ENCODE results near the gene DAB1. TPM values are rescaled to one million over a fixed set of nuclear protein-coding genes. Genes with fewer than 3 reads are reported as not detected.

The DAB1 gene
- total RNA-seq, 1 donor from 2014 or later: 1.9 TPM

DNA sequence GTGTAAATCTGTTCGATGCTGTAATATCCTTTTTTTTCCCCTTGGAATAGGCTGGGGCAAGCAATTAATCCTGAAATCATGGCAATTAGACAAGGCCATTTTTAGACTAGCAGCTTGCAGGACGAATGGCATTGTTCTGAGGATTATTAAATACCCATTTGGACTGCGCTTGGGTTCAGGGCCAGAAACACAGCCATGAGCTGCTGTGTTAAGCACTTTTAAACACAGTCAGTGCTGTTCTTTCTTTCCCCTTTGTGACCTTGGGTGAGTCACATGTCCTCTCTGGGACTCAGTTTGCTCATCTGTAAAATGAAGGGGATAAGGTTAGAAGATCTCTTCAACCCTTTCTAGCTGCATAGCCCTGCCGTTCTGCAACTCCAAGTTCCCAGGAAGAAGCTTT, 399.4 kb downstream of the DAB1 start:
- TF ChIP-seq, protein P1, sequence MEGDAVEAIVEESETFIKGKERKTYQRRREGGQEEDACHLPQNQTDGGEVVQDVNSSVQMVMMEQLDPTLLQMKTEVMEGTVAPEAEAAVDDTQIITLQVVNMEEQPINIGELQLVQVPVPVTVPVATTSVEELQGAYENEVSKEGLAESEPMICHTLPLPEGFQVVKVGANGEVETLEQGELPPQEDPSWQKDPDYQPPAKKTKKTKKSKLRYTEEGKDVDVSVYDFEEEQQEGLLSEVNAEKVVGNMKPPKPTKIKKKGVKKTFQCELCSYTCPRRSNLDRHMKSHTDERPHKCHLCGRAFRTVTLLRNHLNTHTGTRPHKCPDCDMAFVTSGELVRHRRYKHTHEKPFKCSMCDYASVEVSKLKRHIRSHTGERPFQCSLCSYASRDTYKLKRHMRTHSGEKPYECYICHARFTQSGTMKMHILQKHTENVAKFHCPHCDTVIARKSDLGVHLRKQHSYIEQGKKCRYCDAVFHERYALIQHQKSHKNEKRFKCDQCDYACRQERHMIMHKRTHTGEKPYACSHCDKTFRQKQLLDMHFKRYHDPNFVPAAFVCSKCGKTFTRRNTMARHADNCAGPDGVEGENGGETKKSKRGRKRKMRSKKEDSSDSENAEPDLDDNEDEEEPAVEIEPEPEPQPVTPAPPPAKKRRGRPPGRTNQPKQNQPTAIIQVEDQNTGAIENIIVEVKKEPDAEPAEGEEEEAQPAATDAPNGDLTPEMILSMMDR (IDR thresholded peaks at IDR 0.05; ENCODE audit: unreplicated experiment): no peak

DNA sequence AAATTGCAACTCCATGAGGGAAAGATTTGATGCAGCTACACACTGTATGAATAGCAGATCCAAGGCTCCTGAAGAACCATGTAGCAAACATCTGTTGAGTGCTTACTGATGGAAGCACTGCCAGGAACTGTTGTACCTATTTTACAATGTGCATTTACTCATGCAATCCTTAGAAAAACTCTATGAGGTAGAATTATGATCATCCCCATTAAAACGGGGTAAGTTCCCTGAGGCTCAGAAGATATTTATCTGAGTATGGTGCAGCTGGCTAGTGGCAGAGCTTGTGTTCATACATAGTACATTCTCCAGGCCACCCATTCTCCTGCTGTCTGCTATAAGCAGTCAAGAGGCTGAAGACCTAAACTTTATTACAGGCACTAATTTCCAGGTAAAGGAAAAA, 403.6 kb downstream of the DAB1 start:
- TF ChIP-seq, protein P1 (IDR thresholded peaks at IDR 0.05; ENCODE audit: unreplicated experiment): no peak
- Mint-ChIP-seq H3K27ac (no peak overlapping the region), H3K27me3 (ENCODE audit: low read depth) (peaks cover 6% of the 10 kb centered on the region), H3K36me3 (no peaks in the 10 kb centered on the region), H3K4me3 (no peak overlapping the region), H3K9me3 (peaks cover 4% of the 10 kb centered on the region), H3K4me1 (peaks cover 10% of the 10 kb centered on the region)
- DNase-seq (ENCODE audit: low spot score in 2 of 2, unreplicated experiment in 2 of 2): no peak

More for the DNA sequence above, 399.4 kb downstream of the DAB1 start:
- H3K27ac Mint-ChIP-seq: no peak overlapping the region
- no peak for DNase-seq (ENCODE audit: low spot score in 2 of 2, unreplicated experiment in 2 of 2)
- peaks cover 23% of the 10 kb centered on the region for H3K4me1 Mint-ChIP-seq
- peaks cover 11% of the 10 kb centered on the region for H3K9me3 Mint-ChIP-seq
- no peak overlapping the region for H3K4me3 Mint-ChIP-seq
- H3K27me3 Mint-ChIP-seq (ENCODE audit: low read depth): peaks cover 4% of the 10 kb centered on the region
- H3K36me3 Mint-ChIP-seq: peaks cover 6% of the 10 kb centered on the region

DNA sequence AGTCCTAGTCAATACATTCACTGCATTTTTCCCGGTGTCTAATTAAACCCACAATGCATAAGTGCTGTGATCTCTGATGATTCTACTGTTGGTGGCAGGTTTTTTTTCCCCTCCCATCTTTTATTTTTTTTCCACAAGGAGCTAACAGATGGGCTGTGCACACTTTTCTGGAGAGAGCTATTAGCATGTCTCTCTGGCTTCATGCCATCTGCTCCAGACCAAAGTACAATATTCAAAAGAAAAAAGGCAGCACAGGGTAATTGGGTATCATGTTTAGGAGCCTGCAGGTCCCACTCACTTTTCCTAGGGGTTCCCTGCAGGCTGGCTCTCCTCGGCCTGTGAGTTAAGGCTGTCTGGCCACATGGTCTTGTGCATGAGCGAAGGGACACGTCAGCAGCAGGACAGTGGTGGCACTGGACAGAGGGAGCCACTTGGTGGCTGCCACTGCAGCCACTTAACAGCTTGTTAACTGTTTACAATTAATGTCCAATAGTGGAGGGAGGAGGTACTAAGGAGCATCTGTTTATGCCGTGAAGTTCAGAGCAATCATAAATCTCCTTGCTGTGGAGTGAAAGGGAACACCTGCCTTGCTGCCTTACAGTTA, 404.5 kb downstream of the DAB1 start:
- Mint-ChIP-seq H3K9me3 (peaks cover 4% of the 10 kb centered on the region), H3K4me3 (no peak overlapping the region), H3K36me3 (no peaks in the 10 kb centered on the region), H3K4me1 (peaks cover 8% of the 10 kb centered on the region), H3K27me3 (ENCODE audit: low read depth) (peaks cover 4% of the 10 kb centered on the region), H3K27ac (no peak overlapping the region)
- DNase-seq (ENCODE audit: low spot score in 2 of 2, unreplicated experiment in 2 of 2): no peak
- TF ChIP-seq, protein P1 (IDR thresholded peaks at IDR 0.05; ENCODE audit: unreplicated experiment): no peak

DNA sequence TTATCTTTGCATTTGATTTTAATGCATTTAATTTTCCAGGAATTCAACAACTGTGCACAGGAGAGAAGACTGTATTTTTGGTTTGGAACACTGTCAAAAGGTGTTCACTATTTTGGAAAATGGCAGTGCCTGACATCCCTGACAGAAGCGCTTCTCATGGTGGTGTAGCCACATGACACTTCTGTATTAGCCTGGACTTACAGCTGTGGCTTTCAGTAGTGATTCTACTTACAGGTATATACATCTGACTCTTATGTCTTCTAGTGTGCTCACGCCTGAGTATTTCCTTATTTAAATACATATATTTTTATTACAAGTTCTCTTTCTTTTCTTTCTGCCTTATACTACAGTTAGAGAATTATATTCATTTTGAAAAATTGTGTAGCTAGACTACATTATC, 405.7 kb downstream of the DAB1 start:
- H3K36me3 Mint-ChIP-seq: no peaks in the 10 kb centered on the region
- no peak overlapping the region for H3K27ac Mint-ChIP-seq
- no peak for DNase-seq (ENCODE audit: low spot score in 2 of 2, unreplicated experiment in 2 of 2)
- H3K27me3 Mint-ChIP-seq (ENCODE audit: low read depth): peaks cover 3% of the 10 kb centered on the region
- TF ChIP-seq, protein P1 (IDR thresholded peaks at IDR 0.05; ENCODE audit: unreplicated experiment): no peak
- H3K4me3 Mint-ChIP-seq: no peak overlapping the region
- H3K4me1 Mint-ChIP-seq: peaks cover 8% of the 10 kb centered on the region
- H3K9me3 Mint-ChIP-seq: peaks cover 4% of the 10 kb centered on the region

DNA sequence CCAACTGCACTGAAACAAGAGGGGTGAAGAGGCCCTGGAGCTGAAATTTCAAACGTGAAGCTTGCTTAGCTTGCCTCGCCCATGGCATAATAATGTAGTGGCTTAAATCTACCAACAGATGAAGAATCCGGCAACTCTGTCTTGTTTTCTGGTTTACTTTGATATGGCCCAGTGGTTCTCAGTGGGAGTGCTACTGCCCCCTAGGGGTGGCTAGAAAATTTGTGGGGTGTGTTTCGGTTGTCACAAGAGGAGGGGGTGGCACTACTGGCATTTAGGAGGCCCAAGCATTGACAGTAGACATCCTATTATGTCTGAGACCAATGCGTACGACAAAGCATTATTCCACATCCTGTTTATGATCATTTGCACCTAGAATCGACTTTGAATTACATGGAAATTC, 406.1 kb downstream of the DAB1 start:
- Mint-ChIP-seq H3K36me3 (no peaks in the 10 kb centered on the region), H3K4me3 (no peak overlapping the region), H3K4me1 (peaks cover 8% of the 10 kb centered on the region), H3K9me3 (peaks cover 4% of the 10 kb centered on the region), H3K27me3 (ENCODE audit: low read depth) (peaks cover 2% of the 10 kb centered on the region), H3K27ac (no peak overlapping the region)
- DNase-seq (ENCODE audit: low spot score in 2 of 2, unreplicated experiment in 2 of 2): no peak
- TF ChIP-seq, protein P1 (IDR thresholded peaks at IDR 0.05; ENCODE audit: unreplicated experiment): peak; percentile 34

DNA sequence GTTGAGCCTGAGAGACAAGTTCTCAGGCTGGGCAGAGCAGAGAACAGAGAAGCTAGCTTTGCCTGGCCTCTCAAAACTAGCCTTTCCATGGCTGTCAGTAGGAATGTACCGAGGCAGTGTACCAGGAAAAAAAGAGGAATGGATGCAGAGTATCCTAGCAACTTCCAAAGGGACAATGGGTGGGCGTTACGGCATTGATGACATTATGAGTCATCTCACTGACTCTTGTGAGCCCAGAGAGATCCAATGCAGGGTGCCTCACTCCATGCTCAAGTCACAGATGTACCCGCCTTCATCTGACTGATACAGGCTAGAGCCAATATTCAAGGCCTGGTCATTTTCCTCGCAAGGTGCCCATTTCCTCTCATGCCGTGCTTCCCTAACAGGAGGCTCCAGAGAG, 406.7 kb downstream of the DAB1 start:
- DNase-seq (ENCODE audit: low spot score in 2 of 2, unreplicated experiment in 2 of 2): no peak
- TF ChIP-seq, protein P1 (IDR thresholded peaks at IDR 0.05; ENCODE audit: unreplicated experiment): no peak
- no peak overlapping the region for H3K4me3 Mint-ChIP-seq
- peaks cover 8% of the 10 kb centered on the region for H3K4me1 Mint-ChIP-seq
- H3K27me3 Mint-ChIP-seq (ENCODE audit: low read depth): peaks cover 2% of the 10 kb centered on the region
- H3K36me3 Mint-ChIP-seq: no peaks in the 10 kb centered on the region
- no peak overlapping the region for H3K27ac Mint-ChIP-seq
- H3K9me3 Mint-ChIP-seq: peaks cover 4% of the 10 kb centered on the region
